ENCODE measurements around the gene BLTP3B. TPM values are rescaled to one million over a fixed set of nuclear protein-coding genes. Genes with fewer than 3 reads are reported as not detected.

Gene BLTP3B
- total RNA-seq, 1 experiment from 2014 or later = 20.1 TPM

DNA sequence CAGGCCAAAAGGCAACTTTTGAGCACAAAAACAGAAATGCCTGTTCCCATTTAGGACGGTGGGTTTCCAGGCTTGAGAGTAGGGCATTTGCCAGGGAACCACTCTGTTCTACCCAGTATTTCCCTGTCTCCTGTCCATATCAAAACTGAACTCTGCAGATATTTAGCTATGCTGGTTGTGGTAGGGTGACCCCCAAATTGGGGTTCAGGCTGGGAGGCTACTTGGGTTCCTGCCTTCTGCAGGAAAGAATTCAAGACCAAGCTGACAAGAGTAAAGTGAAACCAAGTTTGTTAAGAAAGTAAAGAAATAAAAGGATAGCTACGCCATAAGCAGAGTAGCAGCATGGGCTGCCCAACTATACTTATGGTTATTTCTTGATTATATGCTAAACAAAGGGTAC lies 3.6 kb upstream of the BLTP3B start:
- Mint-ChIP-seq H3K36me3 (ENCODE audit: insufficient read depth, unreplicated experiment) (no peaks in the 10 kb centered on the region), H3K4me3 (ENCODE audit: unreplicated experiment) (no peak overlapping the region), H3K4me1 (ENCODE audit: insufficient read depth, unreplicated experiment) (peaks cover 7% of the 10 kb centered on the region), H3K27ac (ENCODE audit: low read depth, unreplicated experiment) (no peak overlapping the region), H3K9me3 (ENCODE audit: unreplicated experiment) (no peaks in the 10 kb centered on the region), H3K27me3 (ENCODE audit: insufficient read depth, unreplicated experiment) (no peaks in the 10 kb centered on the region)
- ChIA-PET CTCF (interaction anchor here (0.5 to 2.3 kb wide), 3 partner anchors 8 to 27 kb away, joined by 4 to 16 read pairs (median 4); no protein-coding TSS in a partner anchor), POLR2A (no interaction called here)
- TF ChIP-seq, protein P1, sequence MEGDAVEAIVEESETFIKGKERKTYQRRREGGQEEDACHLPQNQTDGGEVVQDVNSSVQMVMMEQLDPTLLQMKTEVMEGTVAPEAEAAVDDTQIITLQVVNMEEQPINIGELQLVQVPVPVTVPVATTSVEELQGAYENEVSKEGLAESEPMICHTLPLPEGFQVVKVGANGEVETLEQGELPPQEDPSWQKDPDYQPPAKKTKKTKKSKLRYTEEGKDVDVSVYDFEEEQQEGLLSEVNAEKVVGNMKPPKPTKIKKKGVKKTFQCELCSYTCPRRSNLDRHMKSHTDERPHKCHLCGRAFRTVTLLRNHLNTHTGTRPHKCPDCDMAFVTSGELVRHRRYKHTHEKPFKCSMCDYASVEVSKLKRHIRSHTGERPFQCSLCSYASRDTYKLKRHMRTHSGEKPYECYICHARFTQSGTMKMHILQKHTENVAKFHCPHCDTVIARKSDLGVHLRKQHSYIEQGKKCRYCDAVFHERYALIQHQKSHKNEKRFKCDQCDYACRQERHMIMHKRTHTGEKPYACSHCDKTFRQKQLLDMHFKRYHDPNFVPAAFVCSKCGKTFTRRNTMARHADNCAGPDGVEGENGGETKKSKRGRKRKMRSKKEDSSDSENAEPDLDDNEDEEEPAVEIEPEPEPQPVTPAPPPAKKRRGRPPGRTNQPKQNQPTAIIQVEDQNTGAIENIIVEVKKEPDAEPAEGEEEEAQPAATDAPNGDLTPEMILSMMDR (IDR thresholded peaks at IDR 0.05; ENCODE audit: unreplicated experiment) = no peak
- BruUV-seq (replicated peaks) = no TSS peak
- DNase-seq (ENCODE audit: unreplicated experiment) = no peak
- intact Hi-C loops (cut with micrococcal nuclease) = no loop called here

DNA sequence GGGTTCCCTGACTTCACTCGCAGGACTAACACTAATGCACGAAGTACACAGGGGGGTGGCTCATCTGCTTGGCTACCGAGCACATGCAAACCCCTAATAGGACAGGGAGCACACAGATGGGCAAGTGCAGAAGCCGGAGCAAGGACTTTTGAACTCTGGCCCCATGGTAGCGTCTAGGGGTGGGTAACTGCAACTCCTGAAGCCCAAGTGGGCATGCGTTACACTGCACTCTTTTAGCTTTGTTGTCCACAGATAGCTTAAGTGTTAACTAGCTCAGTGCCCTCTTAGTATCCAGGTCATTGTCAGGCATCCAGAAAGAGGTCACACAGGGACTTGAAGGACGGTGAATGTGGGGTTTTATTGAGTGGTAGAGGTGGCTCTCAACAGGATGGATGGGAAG lies 3.0 kb upstream of the BLTP3B start:
- Mint-ChIP-seq H3K4me1 (ENCODE audit: insufficient read depth, unreplicated experiment) (peaks cover 7% of the 10 kb centered on the region), H3K36me3 (ENCODE audit: insufficient read depth, unreplicated experiment) (no peaks in the 10 kb centered on the region), H3K4me3 (ENCODE audit: unreplicated experiment) (no peak overlapping the region), H3K27ac (ENCODE audit: low read depth, unreplicated experiment) (no peak overlapping the region), H3K27me3 (ENCODE audit: insufficient read depth, unreplicated experiment) (no peaks in the 10 kb centered on the region), H3K9me3 (ENCODE audit: unreplicated experiment) (no peaks in the 10 kb centered on the region)
- ChIA-PET CTCF (interaction anchor here (1.2 to 2.3 kb wide), 3 partner anchors 9 to 28 kb away, joined by 3 to 16 read pairs (median 4); no protein-coding TSS in a partner anchor), POLR2A (no interaction called here)
- no peak for DNase-seq (ENCODE audit: unreplicated experiment)
- BruUV-seq (replicated peaks) = no TSS peak
- TF ChIP-seq, protein P1 (IDR thresholded peaks at IDR 0.05; ENCODE audit: unreplicated experiment) = no peak
- intact Hi-C loops (cut with micrococcal nuclease) = no loop called here

DNA sequence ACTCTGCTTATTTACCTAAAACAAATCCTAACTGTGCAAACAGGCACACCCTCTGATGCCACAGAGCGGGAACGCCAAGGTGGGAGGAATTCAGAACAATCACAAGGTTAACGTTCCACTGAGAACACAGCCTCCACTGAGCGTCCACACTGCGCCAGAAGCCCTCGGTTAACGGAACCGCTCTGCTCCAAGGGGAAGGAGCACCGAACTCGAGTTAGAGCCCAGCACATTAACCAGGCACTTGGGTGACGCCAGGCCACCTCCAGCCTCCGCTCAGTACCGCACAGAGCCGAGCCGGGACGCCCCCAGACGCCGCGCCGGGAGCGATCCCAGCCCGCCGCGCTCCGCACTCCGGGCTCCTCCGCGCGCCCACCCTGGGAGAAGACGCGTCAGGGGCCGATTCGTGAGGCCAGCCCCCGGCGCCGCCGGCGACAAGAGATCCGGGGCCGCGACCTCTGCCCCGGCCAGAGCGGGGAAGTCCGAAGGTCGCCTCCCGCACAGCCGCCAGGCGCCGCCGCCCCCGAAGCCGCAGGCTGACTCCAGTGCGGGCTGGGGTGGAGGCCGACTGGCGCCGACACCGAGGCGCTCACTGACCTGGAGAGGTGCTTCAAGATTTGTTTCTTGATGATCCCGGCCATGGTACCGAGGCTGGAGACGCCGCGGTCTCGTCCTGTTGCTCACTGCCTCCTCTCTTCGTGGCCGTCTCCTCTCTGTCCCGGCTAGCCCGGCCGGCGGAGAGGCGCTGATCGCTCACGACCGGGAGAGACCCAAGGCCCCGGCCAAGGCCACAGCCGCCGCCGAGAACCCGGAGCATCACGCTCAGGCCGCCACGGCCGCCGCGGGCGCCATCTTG lies 450 bp downstream of the BLTP3B start:
- Mint-ChIP-seq H3K27me3 (ENCODE audit: insufficient read depth, unreplicated experiment) (no peaks in the 10 kb centered on the region), H3K9me3 (ENCODE audit: unreplicated experiment) (no peaks in the 10 kb centered on the region), H3K4me3 (ENCODE audit: unreplicated experiment) (peak overlapping the region; percentile 89), H3K4me1 (ENCODE audit: insufficient read depth, unreplicated experiment) (peaks cover 32% of the 10 kb centered on the region), H3K36me3 (ENCODE audit: insufficient read depth, unreplicated experiment) (no peaks in the 10 kb centered on the region), H3K27ac (ENCODE audit: low read depth, unreplicated experiment) (peak overlapping the region; percentile 94)
- ChIA-PET POLR2A (interaction anchor here (0.6 to 0.8 kb wide), 4 partner anchors 14 to 87 kb away, joined by 3 to 5 read pairs (median 3); partner anchors contain the start of gene ACTR6), CTCF (interaction anchor here (0.6 to 0.7 kb wide), 3 partner anchors 160 to 363 kb away, joined by 3 to 5 read pairs (median 4); no protein-coding TSS in a partner anchor)
- no peak for DNase-seq (ENCODE audit: unreplicated experiment)
- BruUV-seq (replicated peaks) = no TSS peak
- TF ChIP-seq, protein P1 (IDR thresholded peaks at IDR 0.05; ENCODE audit: unreplicated experiment) = no peak
- intact Hi-C loops (cut with micrococcal nuclease) = loop anchor here (1.0 to 5.0 kb wide), 4 partner anchors 57 to 330 kb away; partner anchors contain the start of gene ANKS1B

DNA sequence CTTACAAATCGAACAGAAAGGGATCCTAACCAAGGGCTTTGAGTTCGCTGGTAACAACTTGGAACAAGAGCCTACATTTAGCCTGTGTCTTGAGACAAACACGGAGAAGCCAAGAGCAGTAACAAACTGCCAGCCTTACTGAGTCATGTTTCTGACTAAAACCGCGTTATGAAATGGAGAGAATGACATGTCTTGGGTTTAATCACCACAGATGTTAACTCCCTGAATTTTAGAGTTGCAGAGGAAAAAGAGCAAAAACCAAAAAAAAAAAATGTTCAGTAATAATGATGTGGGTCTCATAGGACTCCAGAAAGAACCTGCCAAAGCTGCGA lies 1.0 kb downstream of the BLTP3B start:
- peak overlapping the region; percentile 94 for H3K27ac Mint-ChIP-seq (ENCODE audit: low read depth, unreplicated experiment)
- H3K36me3 Mint-ChIP-seq (ENCODE audit: insufficient read depth, unreplicated experiment) = no peaks in the 10 kb centered on the region
- no peaks in the 10 kb centered on the region for H3K27me3 Mint-ChIP-seq (ENCODE audit: insufficient read depth, unreplicated experiment)
- intact Hi-C loops (cut with micrococcal nuclease) = loop anchor here (2.0 to 5.0 kb wide), 3 partner anchors 157 to 329 kb away; partner anchors contain the start of gene ANKS1B
- H3K4me3 Mint-ChIP-seq (ENCODE audit: unreplicated experiment) = peak overlapping the region; percentile 89
- peaks cover 36% of the 10 kb centered on the region for H3K4me1 Mint-ChIP-seq (ENCODE audit: insufficient read depth, unreplicated experiment)
- ChIA-PET POLR2A (interaction anchor here (0.6 to 0.8 kb wide), 4 partner anchors 13 to 88 kb away, joined by 3 to 5 read pairs (median 3); partner anchors contain the start of gene ACTR6), CTCF (interaction anchor here (0.6 to 0.7 kb wide), 3 partner anchors 160 to 363 kb away, joined by 3 to 5 read pairs (median 4); no protein-coding TSS in a partner anchor)
- peak; percentile 87 for DNase-seq (ENCODE audit: unreplicated experiment)
- TF ChIP-seq, protein P1 (IDR thresholded peaks at IDR 0.05; ENCODE audit: unreplicated experiment) = no peak
- H3K9me3 Mint-ChIP-seq (ENCODE audit: unreplicated experiment) = no peaks in the 10 kb centered on the region
- BruUV-seq (replicated peaks) = no TSS peak

Data from MCF 10A (cell line).